SK-N-SH (cell line): ENCODE results near the gene GDE1.

Experiments
- CHD2 ChIP-seq: fragments of 150-350 bp; IDR thresholded peaks from 2 replicates; pipeline ENCODE4 v1.6.1; 2018; ENCODE audit warnings: low read length; ENCODE audit not compliant: partially characterized antibody
- CTCF ChIP-seq: fragments of 200-600 bp; sonication (generic); IDR thresholded peaks from 2 replicates; pipeline ENCODE4 v1.6.1; 2017; ENCODE audit warnings: antibody characterized with exemption, mild to moderate bottlenecking, moderate library complexity
- EP300 ChIP-seq, 2 experiments: IDR thresholded peaks; 2 replicates each; pipeline versions ENCODE4 v1.4.0 to v1.6.1; 2012; ENCODE audit warnings: borderline replicate concordance in 1 of 2, low read depth in 1 of 2, low read length in 1 of 2
- GATA2 ChIP-seq: sonication (generic); formaldehyde crosslinking; IDR thresholded peaks from 2 replicates; pipeline ENCODE4 v1.5.0; 2020; ENCODE audit warnings: mild to moderate bottlenecking, missing genetic modification reagents
- JUND ChIP-seq: IDR thresholded peaks from 2 replicates; pipeline ENCODE4 v1.4.0; 2012
- RAD21 ChIP-seq: IDR thresholded peaks from 2 replicates; pipeline ENCODE4 v1.6.1; 2012; ENCODE audit warnings: mild to moderate bottlenecking, low read length
- RCOR1 ChIP-seq: fragments of 150-350 bp; IDR thresholded peaks from 2 replicates; pipeline ENCODE4 v1.6.1; 2017; ENCODE audit warnings: antibody characterized with exemption, low read length
- RXRA ChIP-seq: IDR thresholded peaks from 2 replicates; pipeline ENCODE4 v1.4.0; 2012; ENCODE audit warnings: low read depth, mild to moderate bottlenecking, borderline replicate concordance
- TAF1 ChIP-seq: IDR thresholded peaks from 2 replicates; pipeline ENCODE4 v1.6.1; 2012; ENCODE audit warnings: low read depth, mild to moderate bottlenecking, low read length, moderate library complexity, borderline replicate concordance
- TF ChIP-seq, protein P1 (sequence below): IDR thresholded peaks from 2 replicates; pipeline ENCODE4 v1.4.0; 2012; ENCODE audit warnings: low read depth
- TF ChIP-seq, protein P2 (sequence below): IDR thresholded peaks from 2 replicates; pipeline ENCODE4 v1.6.1; 2012; ENCODE audit warnings: mild to moderate bottlenecking, low read depth, low read length, moderate library complexity

- no peak for TF ChIP-seq CTCF
- TF ChIP-seq RXRA = no peak
- TF ChIP-seq EP300 (IDR thresholded peaks at IDR 0.05; ENCODE audit: borderline replicate concordance in 1 of 2, low read depth in 1 of 2, low read length in 1 of 2) = no peak
- TF ChIP-seq, protein P1, sequence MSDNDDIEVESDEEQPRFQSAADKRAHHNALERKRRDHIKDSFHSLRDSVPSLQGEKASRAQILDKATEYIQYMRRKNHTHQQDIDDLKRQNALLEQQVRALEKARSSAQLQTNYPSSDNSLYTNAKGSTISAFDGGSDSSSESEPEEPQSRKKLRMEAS = no peak
- no peak for TF ChIP-seq CHD2
- no peak for TF ChIP-seq RAD21
- no peak for TF ChIP-seq JUND
- TF ChIP-seq TAF1 = no peak
- TF ChIP-seq GATA2 (CRISPR knock-in tag) = no peak
- TF ChIP-seq RCOR1 = no peak
- TF ChIP-seq, protein P2, sequence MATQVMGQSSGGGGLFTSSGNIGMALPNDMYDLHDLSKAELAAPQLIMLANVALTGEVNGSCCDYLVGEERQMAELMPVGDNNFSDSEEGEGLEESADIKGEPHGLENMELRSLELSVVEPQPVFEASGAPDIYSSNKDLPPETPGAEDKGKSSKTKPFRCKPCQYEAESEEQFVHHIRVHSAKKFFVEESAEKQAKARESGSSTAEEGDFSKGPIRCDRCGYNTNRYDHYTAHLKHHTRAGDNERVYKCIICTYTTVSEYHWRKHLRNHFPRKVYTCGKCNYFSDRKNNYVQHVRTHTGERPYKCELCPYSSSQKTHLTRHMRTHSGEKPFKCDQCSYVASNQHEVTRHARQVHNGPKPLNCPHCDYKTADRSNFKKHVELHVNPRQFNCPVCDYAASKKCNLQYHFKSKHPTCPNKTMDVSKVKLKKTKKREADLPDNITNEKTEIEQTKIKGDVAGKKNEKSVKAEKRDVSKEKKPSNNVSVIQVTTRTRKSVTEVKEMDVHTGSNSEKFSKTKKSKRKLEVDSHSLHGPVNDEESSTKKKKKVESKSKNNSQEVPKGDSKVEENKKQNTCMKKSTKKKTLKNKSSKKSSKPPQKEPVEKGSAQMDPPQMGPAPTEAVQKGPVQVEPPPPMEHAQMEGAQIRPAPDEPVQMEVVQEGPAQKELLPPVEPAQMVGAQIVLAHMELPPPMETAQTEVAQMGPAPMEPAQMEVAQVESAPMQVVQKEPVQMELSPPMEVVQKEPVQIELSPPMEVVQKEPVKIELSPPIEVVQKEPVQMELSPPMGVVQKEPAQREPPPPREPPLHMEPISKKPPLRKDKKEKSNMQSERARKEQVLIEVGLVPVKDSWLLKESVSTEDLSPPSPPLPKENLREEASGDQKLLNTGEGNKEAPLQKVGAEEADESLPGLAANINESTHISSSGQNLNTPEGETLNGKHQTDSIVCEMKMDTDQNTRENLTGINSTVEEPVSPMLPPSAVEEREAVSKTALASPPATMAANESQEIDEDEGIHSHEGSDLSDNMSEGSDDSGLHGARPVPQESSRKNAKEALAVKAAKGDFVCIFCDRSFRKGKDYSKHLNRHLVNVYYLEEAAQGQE = no peak
These were observed 41.5 kb upstream of the GDE1 start for GRCh38 chr16:19563377-19563776.
